Type B pancreatic cell (in vitro differentiated cells): ENCODE data around the gene BTG4. TPM values are rescaled to one million over a fixed set of nuclear protein-coding genes. Genes with fewer than 3 reads are reported as not detected.
A peak's percentile ranks its signal among the peaks of the same experiment; 100 is the strongest.

Source experiments
- DNase-seq: peaks from one replicate; pipeline ENCODE4 v3.0.0; 2021; ENCODE audit warnings: mixed read lengths; ENCODE audit not compliant: unreplicated experiment; ENCODE audit errors: extremely low spot score
- H3K27ac Mint-ChIP-seq: 2 replicates; pipeline ENCODE4 v1.8.0; 2021; ENCODE audit warnings: mild to moderate bottlenecking, mixed read lengths
- H3K27me3 Mint-ChIP-seq: 2 replicates; pipeline ENCODE4 v1.8.0; 2021; ENCODE audit warnings: mixed read lengths
- H3K36me3 Mint-ChIP-seq: 2 replicates; pipeline ENCODE4 v1.8.0; 2021; ENCODE audit warnings: mixed read lengths
- H3K4me1 Mint-ChIP-seq: one replicate; pipeline ENCODE4 v1.8.0; 2021; ENCODE audit warnings: mixed read lengths; ENCODE audit not compliant: unreplicated experiment
- H3K4me3 Mint-ChIP-seq: 2 replicates; pipeline ENCODE4 v1.8.0; 2021; ENCODE audit warnings: mild to moderate bottlenecking, mixed read lengths
- H3K9me3 Mint-ChIP-seq: 2 replicates; pipeline ENCODE4 v1.8.0; 2021; ENCODE audit warnings: mixed read lengths
- CTCF ChIP-seq: fragments of 200-600 bp; sonication (generic); conservative IDR thresholded peaks from 2 replicates; pipeline ENCODE4 v1.5.0; 2021; ENCODE audit warnings: antibody characterized with exemption, mild to moderate bottlenecking
- total RNA-seq: library from RNA; stranded (reverse); gene quantifications from 2 replicates; pipeline ENCODE4 v1.2.1, GENCODE V29; 2021; ENCODE audit warnings: low replicate concordance

The BTG4 gene
- total RNA-seq, 1 donor from 2014 or later: not detected

DNA sequence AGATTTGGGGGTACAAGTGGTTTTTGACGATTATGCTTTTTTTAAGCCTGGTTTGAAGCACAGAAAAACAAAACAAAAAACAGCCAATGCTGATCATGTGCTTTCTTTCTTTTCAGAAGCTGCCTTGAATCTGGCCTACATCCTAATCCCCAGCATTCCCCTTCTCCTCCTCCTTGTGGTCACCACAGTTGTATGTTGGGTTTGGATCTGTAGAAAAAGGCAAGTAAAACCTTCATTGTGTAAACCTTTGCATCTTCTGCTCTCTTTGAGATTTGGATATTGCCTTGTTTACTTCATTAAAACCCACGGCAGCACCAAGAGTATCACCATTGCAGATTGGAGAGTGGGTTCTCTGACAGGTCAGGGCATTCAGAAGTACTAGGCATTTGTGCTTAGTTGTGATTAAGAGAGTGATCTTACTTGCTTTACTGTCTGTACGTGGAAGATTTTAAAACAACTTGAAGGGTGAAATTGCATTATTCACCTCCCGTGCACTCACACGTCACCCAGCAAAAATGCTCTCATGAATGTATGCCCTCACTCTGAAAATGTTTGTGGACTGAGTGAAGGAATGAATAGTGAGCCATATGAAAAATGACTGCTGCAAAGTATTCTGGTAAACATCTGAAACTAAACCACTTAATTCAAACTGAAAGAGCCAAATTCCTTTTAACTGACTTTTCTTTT is 45.4 kb upstream of the BTG4 start:
- peaks cover 7% of the 10 kb centered on the region for H3K4me1 Mint-ChIP-seq
- DNase-seq: no peak
- peak overlapping the region; percentile 92 for H3K27ac Mint-ChIP-seq
- peak overlapping the region; percentile 19 for H3K4me3 Mint-ChIP-seq
- peaks cover 5% of the 10 kb centered on the region for H3K9me3 Mint-ChIP-seq
- no peak for TF ChIP-seq CTCF
- H3K36me3 Mint-ChIP-seq: peaks cover 4% of the 10 kb centered on the region
- no peaks in the 10 kb centered on the region for H3K27me3 Mint-ChIP-seq

DNA sequence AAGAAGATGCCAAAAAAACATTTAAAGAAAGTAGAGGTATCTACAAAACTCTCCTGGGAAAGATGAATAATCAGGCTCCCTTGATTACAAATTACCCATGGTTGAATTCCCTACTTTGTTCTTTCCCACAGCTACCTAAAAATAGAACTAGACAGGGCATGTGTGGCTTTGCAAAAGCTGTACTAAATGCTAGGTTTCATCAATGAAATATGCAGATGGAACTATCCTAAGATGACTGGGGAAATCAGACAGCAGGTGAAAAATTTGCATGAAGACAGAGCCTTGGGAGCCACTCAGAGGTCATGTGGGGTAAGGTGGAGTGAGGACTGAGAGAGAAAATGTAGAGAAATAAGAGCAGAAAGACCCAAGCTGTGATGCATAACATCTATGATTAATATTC is 43.1 kb upstream of the BTG4 start:
- no peaks in the 10 kb centered on the region for H3K27me3 Mint-ChIP-seq
- no peak overlapping the region for H3K4me3 Mint-ChIP-seq
- H3K27ac Mint-ChIP-seq: peak overlapping the region; percentile 48

GRCh38 chr11:111554532-111554931 is 42.3 kb upstream of the BTG4 start:
- TF ChIP-seq CTCF: no peak
- no peak overlapping the region for H3K4me3 Mint-ChIP-seq
- no peak for DNase-seq
- H3K27ac Mint-ChIP-seq: no peak overlapping the region
- peaks cover 5% of the 10 kb centered on the region for H3K9me3 Mint-ChIP-seq
- peaks cover 7% of the 10 kb centered on the region for H3K4me1 Mint-ChIP-seq
- H3K36me3 Mint-ChIP-seq: peaks cover 4% of the 10 kb centered on the region
- no peaks in the 10 kb centered on the region for H3K27me3 Mint-ChIP-seq

More for the DNA sequence above, 43.1 kb upstream of the BTG4 start:
- TF ChIP-seq CTCF: no peak
- peaks cover 4% of the 10 kb centered on the region for H3K36me3 Mint-ChIP-seq
- peaks cover 5% of the 10 kb centered on the region for H3K9me3 Mint-ChIP-seq
- H3K4me1 Mint-ChIP-seq: peaks cover 4% of the 10 kb centered on the region
- no peak for DNase-seq

DNA sequence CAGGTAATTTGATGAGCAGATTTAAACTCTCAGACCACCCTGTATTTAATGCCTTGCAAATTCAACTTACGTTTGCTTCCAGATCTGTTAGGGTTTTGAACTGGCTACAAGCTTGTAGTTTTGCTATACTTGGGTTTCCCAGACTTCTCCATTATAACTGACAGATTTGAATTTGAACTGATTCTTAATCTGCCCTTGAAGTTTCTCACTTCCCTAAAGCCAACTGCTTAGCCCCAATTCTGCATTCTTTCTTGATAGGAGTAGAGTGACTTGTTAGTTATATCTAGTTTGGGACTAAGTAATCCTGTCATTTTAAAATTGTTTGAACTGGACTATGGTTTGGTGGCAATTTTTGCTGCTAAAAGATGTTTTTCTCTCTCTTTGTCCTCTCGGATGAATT is 38.1 kb upstream of the BTG4 start:
- Mint-ChIP-seq H3K36me3 (no peaks in the 10 kb centered on the region), H3K4me1 (peaks cover 8% of the 10 kb centered on the region), H3K9me3 (peaks cover 3% of the 10 kb centered on the region), H3K27me3 (no peaks in the 10 kb centered on the region), H3K4me3 (no peak overlapping the region), H3K27ac (no peak overlapping the region)
- no peak for DNase-seq
- TF ChIP-seq CTCF: no peak

DNA sequence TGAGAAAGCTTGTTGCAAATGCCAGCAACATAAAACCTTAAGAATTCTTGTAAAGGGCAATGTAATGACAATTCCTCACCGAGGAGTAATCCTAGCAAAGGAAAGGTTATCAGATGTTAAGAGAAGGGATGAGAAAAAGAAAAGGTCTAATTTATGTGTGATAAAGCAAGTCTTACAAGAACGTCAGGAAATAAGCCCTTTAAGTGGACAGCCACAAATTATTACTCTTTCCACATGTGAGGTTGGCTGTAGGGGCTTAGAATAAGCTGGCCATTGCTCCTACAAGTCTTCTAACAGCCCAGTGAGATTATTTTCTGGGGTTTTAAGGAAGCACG is 37.6 kb upstream of the BTG4 start:
- Mint-ChIP-seq H3K4me3 (no peak overlapping the region), H3K36me3 (no peaks in the 10 kb centered on the region), H3K4me1 (peaks cover 8% of the 10 kb centered on the region), H3K27ac (no peak overlapping the region), H3K9me3 (no peaks in the 10 kb centered on the region), H3K27me3 (no peaks in the 10 kb centered on the region)
- TF ChIP-seq CTCF: no peak
- no peak for DNase-seq
